HepG2 (cell line): ENCODE measurements around the gene HLA-DMB. TPM values are rescaled to one million over a fixed set of nuclear protein-coding genes. Genes with fewer than 3 reads are reported as not detected.

Source experiments
- CREM ChIP-seq, 2 experiments: sonication (generic) in 1 of 2; formaldehyde crosslinking in 1 of 2; IDR thresholded peaks; 2 replicates each; pipeline versions ENCODE4 v1.4.0 to v1.6.1; 2016 to 2020; ENCODE audit warnings: antibody characterized with exemption in 1 of 2, mild to moderate bottlenecking in 1 of 2, missing genetic modification reagents in 1 of 2
- CSRNP1 ChIP-seq: sonication (generic); formaldehyde crosslinking; IDR thresholded peaks from 2 replicates; pipeline ENCODE4 v1.8.1; 2023; ENCODE audit warnings: mild to moderate bottlenecking, missing genetic modification reagents
- DZIP1 ChIP-seq: sonication (generic); formaldehyde crosslinking; IDR thresholded peaks from 2 replicates; pipeline ENCODE4 v1.5.0; 2020; ENCODE audit warnings: mild to moderate bottlenecking, missing genetic modification reagents
- EZH2 ChIP-seq: conservative IDR thresholded peaks from 2 replicates; pipeline ENCODE4 v1.6.1; 2012; ENCODE audit warnings: mild to moderate bottlenecking, low read depth, low read length, moderate library complexity
- HOXA5 ChIP-seq: sonication (generic); formaldehyde crosslinking; IDR thresholded peaks from 2 replicates; pipeline ENCODE4 v1.4.0; 2020; ENCODE audit warnings: missing genetic modification reagents
- HOXD1 ChIP-seq: sonication (generic); formaldehyde crosslinking; IDR thresholded peaks from 2 replicates; pipeline ENCODE4 v1.5.0; 2020; ENCODE audit warnings: missing genetic modification reagents
- KMT2B ChIP-seq: IDR thresholded peaks from 2 replicates; pipeline ENCODE4 v1.6.1; 2016; ENCODE audit warnings: missing genetic modification reagents, missing compliant biosample characterization
- MAFG ChIP-seq: sonication (generic); formaldehyde crosslinking; IDR thresholded peaks from 2 replicates; pipeline ENCODE4 v1.5.1; 2020; ENCODE audit warnings: mild to moderate bottlenecking, missing genetic modification reagents
- PAF1 ChIP-seq: IDR thresholded peaks from 2 replicates; pipeline ENCODE4 v1.6.1; 2016; ENCODE audit warnings: missing genetic modification reagents, missing compliant biosample characterization
- POGZ ChIP-seq: sonication (generic); formaldehyde crosslinking; IDR thresholded peaks from 2 replicates; pipeline ENCODE4 v1.4.0; 2020; ENCODE audit warnings: mild to moderate bottlenecking, missing genetic modification reagents
- POLR2A ChIP-seq, 2 experiments: IDR thresholded peaks; 2 replicates each; pipeline ENCODE4 v1.6.1; 2011; ENCODE audit warnings: low read depth in 2 of 2, low read length in 2 of 2, mild to moderate bottlenecking in 1 of 2, moderate library complexity in 1 of 2; ENCODE audit not compliant: insufficient read depth in 1 of 2
- SMAD9 ChIP-seq: sonication (generic); formaldehyde crosslinking; IDR thresholded peaks from 2 replicates; pipeline ENCODE4 v1.5.1; 2020; ENCODE audit warnings: mild to moderate bottlenecking, missing genetic modification reagents
- SNAPC2 ChIP-seq: sonication (generic); formaldehyde crosslinking; IDR thresholded peaks from 2 replicates; pipeline ENCODE4 v1.8.1; 2022; ENCODE audit warnings: mild to moderate bottlenecking, missing genetic modification reagents
- TEF ChIP-seq: sonication (generic); formaldehyde crosslinking; IDR thresholded peaks from 2 replicates; pipeline ENCODE4 v1.5.0; 2020; ENCODE audit warnings: missing genetic modification reagents
- ZBTB21 ChIP-seq: sonication (generic); formaldehyde crosslinking; IDR thresholded peaks from 2 replicates; pipeline ENCODE4 v1.4.0; 2020; ENCODE audit warnings: missing genetic modification reagents
- ZBTB8A ChIP-seq: sonication (generic); formaldehyde crosslinking; IDR thresholded peaks from 2 replicates; pipeline ENCODE4 v1.4.0; 2020; ENCODE audit warnings: mild to moderate bottlenecking, low read depth, missing genetic modification reagents, borderline replicate concordance
- ZFP41 ChIP-seq: sonication (generic); formaldehyde crosslinking; IDR thresholded peaks from 2 replicates; pipeline ENCODE4 v1.4.0; 2020; ENCODE audit warnings: mild to moderate bottlenecking, missing genetic modification reagents, borderline replicate concordance
- ZNF20 ChIP-seq: sonication (generic); formaldehyde crosslinking; IDR thresholded peaks from 2 replicates; pipeline ENCODE4 v1.4.0; 2020; ENCODE audit warnings: mild to moderate bottlenecking, moderate library complexity, missing genetic modification reagents
- ZNF205 ChIP-seq: IDR thresholded peaks from 2 replicates; pipeline ENCODE4 v1.6.1; 2018; ENCODE audit warnings: missing biosample characterization, missing genetic modification reagents
- ZNF225 ChIP-seq: sonication (generic); formaldehyde crosslinking; IDR thresholded peaks from 2 replicates; pipeline ENCODE4 v1.4.0; 2020; ENCODE audit warnings: mild to moderate bottlenecking, missing genetic modification reagents
- ZNF263 ChIP-seq: sonication (generic); formaldehyde crosslinking; IDR thresholded peaks from 2 replicates; pipeline ENCODE4 v1.4.0; 2020; ENCODE audit warnings: missing genetic modification reagents
- ZNF557 ChIP-seq: sonication (generic); formaldehyde crosslinking; IDR thresholded peaks from 2 replicates; pipeline ENCODE4 v1.4.0; 2020; ENCODE audit warnings: missing genetic modification reagents
- ZNF562 ChIP-seq: sonication (generic); formaldehyde crosslinking; IDR thresholded peaks from 2 replicates; pipeline ENCODE4 v1.8.0; 2022; ENCODE audit warnings: missing genetic modification reagents, borderline replicate concordance
- ZNF567 ChIP-seq: sonication (generic); formaldehyde crosslinking; IDR thresholded peaks from 2 replicates; pipeline ENCODE4 v1.8.1; 2023; ENCODE audit warnings: mild to moderate bottlenecking, missing genetic modification reagents, borderline replicate concordance
- ZNF781 ChIP-seq: sonication (generic); formaldehyde crosslinking; IDR thresholded peaks from 2 replicates; pipeline ENCODE4 v1.5.1; 2020; ENCODE audit warnings: borderline replicate concordance, mild to moderate bottlenecking, missing genetic modification reagents; ENCODE audit errors: not compliant biosample characterization
- ZNF878 ChIP-seq: sonication (generic); formaldehyde crosslinking; IDR thresholded peaks from 2 replicates; pipeline ENCODE4 v1.8.1; 2023; ENCODE audit warnings: mild to moderate bottlenecking, missing genetic modification reagents, moderate library complexity
- ZZZ3 ChIP-seq: sonication (generic); formaldehyde crosslinking; IDR thresholded peaks from 2 replicates; pipeline ENCODE4 v1.4.0; 2020; ENCODE audit warnings: missing genetic modification reagents, mild to moderate bottlenecking, borderline replicate concordance
- polyA plus RNA-seq, 8 experiments: library from polyadenylated mRNA; depleted of rRNA in 3 of 8; stranded (reverse) in 7 of 8; unstranded in 1 of 8; fragments of >200 nt; fragmentation: Illumina TruSeq in 4 of 8; extraction: Trizol in 4 of 8; gene quantifications; 2 replicates each; pipeline versions ENCODE4 v1.2.1 to v1.2.3, GENCODE V29; 2011 to 2016; ENCODE audit warnings: low read depth in 4 of 8, missing spikeins in 1 of 8, mixed read lengths in 1 of 8; ENCODE audit not compliant: insufficient read depth in 1 of 8
- total RNA-seq, 5 experiments: library from RNA; depleted of rRNA; stranded (reverse); fragments of >200 nt; fragmentation: Illumina TruSeq; extraction: Trizol; gene quantifications; 2 replicates each; pipeline ENCODE4 v1.2.3, GENCODE V29; 2016; ENCODE audit warnings: low read depth in 1 of 5

HLA-DMB gene
- total and polyA plus RNA-seq, 2 of the 13 experiments (the other 11 are each of a cell fraction or from before 2014, with no cell fraction given), result not detected

GRCh38 chr6:32972353-32973143 is 31.7 kb upstream of the HLA-DMB start (continued):
- peak; percentile 80; the same call in 1 of the 2 replicates for TF ChIP-seq ZNF20 (CRISPR knock-in tag)
- TF ChIP-seq DZIP1 (CRISPR knock-in tag), result peak; percentile 65; the same call in 1 of the 2 replicates
- no peak; the same call in 1 of the 2 replicates for TF ChIP-seq ZNF878 (CRISPR knock-in tag)
- no peak for TF ChIP-seq KMT2B (CRISPR knock-in tag)
- peak; percentile 88; the same call in 1 of the 2 replicates for TF ChIP-seq PAF1
- TF ChIP-seq ZZZ3, result peak; percentile 18
- TF ChIP-seq HOXD1, result 0 out of 2 replicates have a peak, but pooled peaks have one; percentile 28
- no peak; the same call in 1 of the 2 replicates for TF ChIP-seq ZNF263 (CRISPR knock-in tag)
- no peak; the same call in 1 of the 2 replicates for TF ChIP-seq POGZ (CRISPR knock-in tag)
- no peak for TF ChIP-seq EZH2
- TF ChIP-seq ZNF205 (CRISPR knock-in tag), result no peak; the same call in 1 of the 2 replicates
- no peak for TF ChIP-seq ZNF557
- no peak for TF ChIP-seq POLR2A (IDR thresholded peaks at IDR 0.05; ENCODE audit: insufficient read depth in 1 of 2, low read depth in 2 of 2, low read length in 2 of 2)
- TF ChIP-seq ZNF781 (CRISPR knock-in tag), result no peak
- TF ChIP-seq CSRNP1 (CRISPR knock-in tag), result 0 out of 2 replicates have a peak, but pooled peaks have one; percentile 5
- TF ChIP-seq TEF (CRISPR knock-in tag), result no peak
- no peak for TF ChIP-seq SMAD9 (CRISPR knock-in tag)
- no peak for TF ChIP-seq CREM (IDR thresholded peaks at IDR 0.05)
- no peak for TF ChIP-seq CREM (CRISPR knock-in tag; IDR thresholded peaks at IDR 0.05)
- no peak for TF ChIP-seq HOXA5 (CRISPR knock-in tag)
- TF ChIP-seq ZNF567 (CRISPR knock-in tag), result 0 out of 2 replicates have a peak, but pooled peaks have one; percentile 8
- no peak for TF ChIP-seq ZBTB21 (CRISPR knock-in tag)
- peak; percentile 9; the same call in 1 of the 2 replicates for TF ChIP-seq ZFP41
- TF ChIP-seq ZNF562 (CRISPR knock-in tag), result no peak
- TF ChIP-seq MAFG (CRISPR knock-in tag), result no peak
- TF ChIP-seq SNAPC2, result peak; percentile 78
- TF ChIP-seq ZNF225 (CRISPR knock-in tag), result no peak; the same call in 1 of the 2 replicates
- TF ChIP-seq ZBTB8A, result no peak; the same call in 1 of the 2 replicates
